MG63 (cell line): ENCODE data around the gene UMOD. TPM values are rescaled to one million over a fixed set of nuclear protein-coding genes. Genes with fewer than 3 reads are reported as not detected.
"Not testable (repeated sequence)": the region's sequence is repeated elsewhere in the genome, so short reads cannot be mapped to it uniquely, and the experiment has no call there.

Experiments
- DNase-seq: peaks from one replicate; pipeline ENCODE4 v3.0.0-alpha.2; 2020
- H3K27me3 ChIP-seq: fragments of 250-450 bp; sonication (Bioruptor Pico); 2 replicates; pipeline ENCODE4 v1.5.1; 2020; ENCODE audit warnings: mild to moderate bottlenecking, moderate library complexity
- H3K36me3 ChIP-seq: fragments of 250-450 bp; sonication (Bioruptor Pico); 2 replicates; pipeline ENCODE4 v1.5.1; 2020; ENCODE audit warnings: mild to moderate bottlenecking, moderate library complexity
- H3K4me3 ChIP-seq: fragments of 250-450 bp; sonication (Bioruptor Pico); 2 replicates; pipeline ENCODE4 v1.5.1; 2020; ENCODE audit warnings: mild to moderate bottlenecking, moderate library complexity
- H3K9me3 ChIP-seq: fragments of 250-450 bp; sonication (Bioruptor Pico); 2 replicates; pipeline ENCODE4 v1.5.1; 2020; ENCODE audit warnings: mild to moderate bottlenecking, moderate library complexity
- total RNA-seq: library from RNA; depleted of rRNA; stranded (reverse); fragments of >200 nt; shearing (Covaris generic); gene quantifications from 2 replicates; pipeline ENCODE4 v1.2.3, GENCODE V29; 2014; ENCODE audit warnings: low replicate concordance

Gene UMOD
- total RNA-seq, 1 experiment from 2014 or later = not detected

DNA sequence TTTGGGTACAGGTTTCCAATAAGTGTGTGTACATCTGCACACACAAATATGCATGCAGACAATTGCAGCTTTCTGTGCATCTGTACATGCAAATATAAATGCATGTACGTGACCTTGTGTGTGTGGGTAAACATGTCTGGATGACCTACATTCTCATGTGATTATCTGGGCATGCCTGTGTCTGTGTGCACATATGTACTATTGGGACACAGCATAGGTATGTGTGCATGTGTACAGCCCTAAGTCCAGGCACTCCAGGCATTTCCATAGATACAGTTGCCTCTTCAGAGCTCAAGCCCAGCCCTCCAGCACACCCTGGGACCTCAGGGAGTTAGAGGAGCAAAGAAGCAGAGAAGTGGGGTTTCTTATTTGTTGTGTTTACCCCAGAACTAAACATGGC, 18.1 kb downstream of the UMOD start:
- Histone ChIP-seq H3K9me3 (no peaks in the 10 kb centered on the region), H3K4me3 (no peak overlapping the region), H3K27me3 (peaks cover 3% of the 10 kb centered on the region; the same call in 1 of the 2 replicates), H3K36me3 (no peaks in the 10 kb centered on the region)
- no peak for DNase-seq

DNA sequence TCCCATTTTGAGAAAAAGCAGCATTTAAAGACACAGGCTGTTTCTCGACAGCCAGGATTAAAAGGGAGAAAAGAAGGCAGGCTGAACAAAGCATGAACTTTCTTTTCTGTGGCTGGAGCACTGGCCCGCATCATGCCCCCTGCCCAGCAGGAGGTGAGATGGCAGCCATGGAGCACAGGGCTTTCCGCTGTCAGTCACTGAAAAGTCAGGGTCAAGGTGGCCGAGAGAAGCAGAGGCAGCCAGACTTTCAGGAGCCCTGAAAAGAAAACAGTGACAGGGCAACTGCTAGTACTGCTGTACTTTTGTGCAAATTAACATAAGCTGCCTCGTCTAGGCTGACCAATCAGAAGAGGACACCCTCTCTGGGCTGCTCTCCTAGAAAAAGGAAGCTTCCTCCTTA, 19.4 kb downstream of the UMOD start:
- Histone ChIP-seq H3K36me3 (no peaks in the 10 kb centered on the region), H3K9me3 (no peaks in the 10 kb centered on the region), H3K27me3 (no peaks in the 10 kb centered on the region), H3K4me3 (no peak overlapping the region)
- no peak for DNase-seq

DNA sequence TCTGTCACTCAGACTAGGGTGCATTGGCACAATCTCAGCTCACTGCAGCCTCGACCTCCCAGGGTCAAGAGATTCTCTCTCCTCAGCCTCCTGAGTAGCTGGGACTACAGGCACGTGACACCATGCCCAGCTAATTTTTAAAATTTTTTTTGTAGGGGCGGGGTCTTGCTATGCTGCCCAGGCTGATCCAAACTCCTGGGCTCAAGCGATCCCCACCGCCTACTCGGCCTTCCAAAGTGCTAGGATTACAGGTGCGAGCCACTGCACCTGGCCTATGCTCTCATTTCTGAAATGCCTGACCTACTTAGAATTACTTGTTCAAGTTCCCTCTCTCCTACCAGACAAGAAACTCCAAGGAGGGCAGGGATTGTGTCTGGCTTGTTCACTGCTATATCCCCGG, 20.1 kb downstream of the UMOD start:
- Histone ChIP-seq H3K9me3 (no peaks in the 10 kb centered on the region), H3K36me3 (no peaks in the 10 kb centered on the region), H3K27me3 (no peaks in the 10 kb centered on the region), H3K4me3 (no peak overlapping the region)
- DNase-seq = no peak

DNA sequence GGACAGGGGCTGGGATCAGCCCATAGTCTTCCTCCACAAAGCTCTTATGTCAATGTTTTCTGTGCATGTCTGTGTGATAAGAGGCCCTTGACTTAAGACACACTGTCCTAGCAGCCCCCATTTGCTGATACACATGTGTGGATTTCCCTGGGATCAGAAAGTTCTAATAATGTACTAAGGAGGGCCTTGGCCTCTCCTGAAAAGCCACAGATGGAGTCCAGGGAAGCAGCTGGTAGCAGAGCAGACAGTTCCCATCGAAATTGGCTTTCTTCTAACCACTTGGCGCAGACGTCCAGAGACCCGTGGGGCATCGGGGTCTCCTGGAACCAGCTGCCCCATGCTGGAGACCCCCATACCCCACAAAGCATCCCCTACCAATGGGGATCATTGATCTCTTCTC, 20.9 kb downstream of the UMOD start:
- Histone ChIP-seq H3K4me3 (no peak overlapping the region), H3K36me3 (no peaks in the 10 kb centered on the region), H3K9me3 (no peaks in the 10 kb centered on the region), H3K27me3 (no peaks in the 10 kb centered on the region)
- DNase-seq = no peak

DNA sequence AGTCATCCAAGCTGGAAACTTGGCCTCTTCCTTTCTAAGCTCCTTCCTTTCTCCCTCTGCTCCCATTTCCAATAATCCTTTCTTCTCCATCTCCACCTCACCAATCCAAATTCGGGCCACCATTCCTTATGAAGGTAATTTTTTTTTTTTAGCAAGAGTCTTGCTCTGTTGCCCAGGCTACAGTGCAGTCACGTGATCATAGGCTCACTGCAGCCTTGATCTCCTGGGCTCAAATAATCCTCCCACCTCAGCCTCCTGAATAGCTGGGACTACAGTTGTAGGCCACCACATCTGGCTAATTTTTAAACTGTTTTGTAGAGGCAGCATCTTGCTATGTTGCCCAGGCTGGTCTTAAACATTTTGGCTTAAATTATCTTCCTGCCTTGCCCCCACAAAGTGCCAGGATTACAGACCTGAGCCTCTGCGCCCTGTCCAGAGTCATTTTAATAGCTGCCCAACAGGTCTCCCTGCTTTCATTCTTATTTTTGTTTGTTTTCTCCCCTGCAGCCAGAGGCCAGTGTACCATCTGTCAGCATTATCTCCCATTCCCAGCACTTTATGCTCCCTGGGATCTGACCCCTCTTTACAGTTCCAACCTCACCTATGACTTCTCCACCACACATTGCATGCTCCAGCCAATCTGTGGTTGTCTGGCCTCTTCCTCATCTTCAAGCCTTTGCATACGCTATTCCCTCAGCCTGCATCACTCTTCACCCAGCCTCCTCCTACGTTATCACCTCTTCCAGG, 22.9 kb downstream of the UMOD start:
- no peaks in the 10 kb centered on the region for H3K36me3 ChIP-seq
- no peaks in the 10 kb centered on the region for H3K27me3 ChIP-seq
- H3K9me3 ChIP-seq = no peaks in the 10 kb centered on the region
- no peak for DNase-seq
- no peak overlapping the region for H3K4me3 ChIP-seq

DNA sequence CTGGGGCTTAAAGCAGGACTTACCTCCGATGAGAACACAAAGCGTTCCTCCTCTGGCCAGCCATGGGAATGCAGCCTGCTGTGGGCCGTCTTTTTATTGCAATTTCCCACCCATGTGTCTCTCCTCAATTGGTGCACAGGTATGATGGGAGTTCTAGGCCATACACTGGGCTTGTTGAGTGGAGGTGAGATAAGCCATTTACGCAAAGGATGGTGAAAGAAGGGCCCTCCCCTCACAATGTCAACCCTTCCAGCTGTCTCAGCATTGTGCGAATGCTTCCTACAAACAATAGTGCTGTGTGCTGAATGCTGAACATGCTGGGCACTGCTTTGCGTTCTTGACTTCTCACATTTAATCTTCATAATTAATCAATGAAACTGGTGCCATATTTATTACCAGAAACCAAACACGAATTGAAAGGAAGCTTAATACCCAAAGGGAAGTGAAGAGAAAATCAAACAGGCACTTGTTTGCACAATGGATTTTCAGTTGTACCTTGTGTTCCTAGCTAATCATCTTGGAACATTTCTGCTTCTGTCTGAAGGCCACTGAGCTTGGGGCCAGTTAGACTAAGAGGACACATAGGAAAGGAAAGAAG, 25.0 kb downstream of the UMOD start, which contains the start of gene GP2:
Gene GP2, minus strand, starts transcription at position 70 of the 598 bp plus-strand sequence. CDS start 1,082 bp downstream, outside the sequence.
- H3K4me3 ChIP-seq = no peak within 1 kb of the TSS
- no peaks in the 10 kb centered on the region for H3K9me3 ChIP-seq
- H3K36me3 ChIP-seq = no peaks in the 10 kb centered on the region

DNA sequence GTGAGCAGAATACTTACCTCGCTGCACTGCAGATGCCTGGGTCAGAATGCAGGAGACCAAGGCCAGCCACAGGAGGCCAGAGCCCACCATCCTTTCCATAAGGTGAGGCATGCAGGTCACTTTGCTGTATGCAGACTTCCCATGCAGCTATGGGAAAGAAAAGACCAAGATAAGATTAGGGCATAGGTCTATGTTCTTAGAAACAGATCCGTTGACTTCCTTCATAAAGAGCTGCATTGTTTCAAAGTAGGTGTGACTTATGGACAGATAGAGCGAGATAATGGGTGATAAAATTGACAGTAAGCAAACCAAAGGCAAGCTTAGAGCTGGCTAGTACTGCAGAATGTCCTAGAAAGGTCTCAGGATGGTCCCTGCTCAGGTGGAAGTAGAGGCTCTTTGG, 26.2 kb downstream of the UMOD start:
- Histone ChIP-seq H3K9me3 (no peaks in the 10 kb centered on the region), H3K36me3 (no peaks in the 10 kb centered on the region), H3K27me3 (no peaks in the 10 kb centered on the region), H3K4me3 (no peak overlapping the region)
- no peak for DNase-seq

More for the DNA sequence above, 25.0 kb downstream of the UMOD start, which contains the start of gene GP2:
- H3K27me3 ChIP-seq = no peaks in the 10 kb centered on the region
- DNase-seq = no peak

DNA sequence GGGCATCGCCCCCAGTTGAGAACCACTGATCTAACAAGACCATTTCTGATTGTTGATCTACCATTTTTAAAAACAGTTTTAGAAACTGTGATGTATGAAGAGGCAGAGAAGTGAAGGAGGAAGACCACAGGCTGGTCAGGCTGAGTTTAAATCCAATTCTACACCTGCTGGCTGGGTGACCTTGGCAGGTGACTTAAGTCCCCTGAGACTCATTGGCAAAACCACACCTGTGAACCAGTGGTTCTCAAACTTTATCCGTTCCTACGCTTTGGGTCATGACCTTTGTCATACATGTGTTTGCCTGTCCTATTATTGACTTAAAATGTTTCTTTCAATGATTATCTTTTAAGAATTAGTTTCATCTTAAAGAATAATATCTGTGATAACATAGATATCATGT, 27.5 kb downstream of the UMOD start:
- H3K36me3 ChIP-seq = no peaks in the 10 kb centered on the region
- H3K9me3 ChIP-seq = no peaks in the 10 kb centered on the region
- H3K4me3 ChIP-seq = no peak overlapping the region
- DNase-seq = no peak
- no peaks in the 10 kb centered on the region for H3K27me3 ChIP-seq

DNA sequence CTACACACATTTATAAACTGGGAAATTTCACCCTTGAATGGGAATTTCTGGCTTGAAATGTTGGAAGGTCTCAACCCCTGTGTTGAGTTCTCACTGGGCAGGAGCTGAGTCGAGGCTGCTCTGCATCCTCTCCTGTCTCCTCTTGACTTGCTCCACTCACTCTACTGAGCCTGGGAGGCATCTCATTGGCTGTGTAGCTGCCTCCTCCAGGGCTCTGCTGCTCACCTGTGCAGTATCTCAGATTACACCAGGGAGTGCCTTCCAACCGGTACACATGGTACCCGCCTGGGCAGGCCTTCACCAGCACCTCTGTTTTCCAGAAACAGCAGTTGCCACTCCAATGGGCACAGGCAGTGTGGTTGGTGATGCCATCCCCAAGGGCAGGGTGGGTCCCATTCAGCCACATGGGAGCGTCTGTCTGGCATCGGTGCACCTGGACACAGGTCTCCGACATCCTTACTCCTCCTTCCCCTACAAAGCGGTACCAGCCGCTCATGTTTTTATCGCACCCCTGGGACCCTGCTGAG, 28.9 kb downstream of the UMOD start:
- no peak overlapping the region for H3K4me3 ChIP-seq
- H3K9me3 ChIP-seq = no peaks in the 10 kb centered on the region
- H3K36me3 ChIP-seq = no peaks in the 10 kb centered on the region
- DNase-seq = no peak
- no peaks in the 10 kb centered on the region for H3K27me3 ChIP-seq

DNA sequence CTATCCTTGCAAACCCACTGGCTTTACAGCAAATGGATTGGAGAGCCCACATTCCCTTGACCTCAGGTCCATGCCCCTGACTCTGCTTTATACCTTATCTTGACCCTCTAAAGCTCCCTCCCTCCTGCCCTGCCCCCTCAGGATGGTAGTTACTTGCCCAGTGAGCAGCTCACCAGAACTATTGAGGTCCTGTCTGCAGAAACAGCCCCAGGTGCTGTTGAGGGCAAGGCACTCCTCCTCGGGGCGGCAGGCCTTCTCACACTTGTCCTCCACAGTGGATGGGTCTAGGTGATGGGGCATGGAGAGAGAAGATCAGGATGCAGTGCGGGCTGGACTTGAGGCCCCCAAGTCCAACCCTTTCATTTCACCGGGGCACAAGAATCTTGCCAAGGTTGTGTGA, 29.8 kb downstream of the UMOD start:
- DNase-seq = no peak
- Histone ChIP-seq H3K36me3 (no peaks in the 10 kb centered on the region), H3K27me3 (no peaks in the 10 kb centered on the region), H3K4me3 (no peak overlapping the region), H3K9me3 (no peaks in the 10 kb centered on the region)

DNA sequence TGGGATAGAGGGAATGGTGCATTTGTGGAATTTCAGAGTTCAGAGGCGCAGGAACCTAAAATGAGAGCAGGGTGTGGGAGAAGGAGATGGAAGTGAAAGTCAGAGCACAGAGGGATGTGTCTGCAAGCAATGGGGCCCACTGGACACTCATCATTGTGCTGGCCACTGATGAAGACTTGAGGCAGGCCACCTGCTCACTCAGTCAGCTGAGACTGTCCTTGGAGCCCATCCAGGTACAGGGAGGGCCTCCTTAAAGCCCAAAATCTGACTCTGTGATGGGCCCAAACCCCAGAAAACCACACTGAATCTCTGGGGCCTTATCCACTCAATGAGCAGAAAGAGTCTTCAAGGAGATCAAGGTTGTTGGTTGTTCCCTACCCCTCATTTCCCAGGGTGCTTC, 30.8 kb downstream of the UMOD start:
- DNase-seq = no peak
- H3K36me3 ChIP-seq = no peaks in the 10 kb centered on the region
- no peak overlapping the region for H3K4me3 ChIP-seq
- peaks cover 4% of the 10 kb centered on the region; the same call in 1 of the 2 replicates for H3K27me3 ChIP-seq
- H3K9me3 ChIP-seq = no peaks in the 10 kb centered on the region

DNA sequence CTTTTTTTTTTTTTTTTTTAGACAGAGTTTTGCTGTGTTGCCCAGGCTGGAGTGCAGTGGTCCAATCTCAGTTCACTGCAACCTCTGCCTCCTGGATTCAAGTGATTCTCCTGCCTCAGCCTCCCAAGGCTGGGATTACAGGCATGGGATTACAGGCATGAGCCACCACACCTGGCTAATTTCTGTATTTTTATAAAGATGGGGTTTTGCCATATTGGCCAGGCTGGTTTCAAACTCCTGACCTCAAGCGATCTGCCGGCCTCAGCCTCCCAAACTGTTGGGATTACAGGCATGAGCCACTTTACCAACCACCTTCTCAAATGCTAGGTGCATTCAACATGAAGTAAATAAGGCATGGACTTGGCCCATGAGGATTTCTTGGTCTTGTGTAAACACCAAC, 31.5 kb downstream of the UMOD start:
- not testable (repeated sequence) for H3K4me3 ChIP-seq, H3K9me3 ChIP-seq, H3K36me3 ChIP-seq, DNase-seq, H3K27me3 ChIP-seq

DNA sequence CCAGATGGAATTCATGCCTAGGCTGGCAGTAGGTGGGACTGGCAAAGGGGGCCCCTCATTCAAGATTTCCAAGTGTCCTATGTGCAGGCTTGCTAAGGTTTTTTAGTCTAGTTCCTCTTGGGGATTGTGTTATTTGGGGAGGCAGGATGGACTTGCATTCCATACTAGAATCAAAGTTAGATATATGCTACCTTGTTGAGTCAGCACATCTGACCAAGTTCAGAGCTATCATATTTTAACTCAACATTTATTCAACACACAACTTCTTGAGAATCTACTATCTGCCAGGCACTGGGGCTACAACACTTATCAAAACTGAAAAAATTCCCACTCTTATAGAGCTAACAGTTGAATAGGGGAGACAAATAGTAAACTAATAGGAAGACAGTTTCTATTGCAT, 31.9 kb downstream of the UMOD start:
- peaks cover 4% of the 10 kb centered on the region; the same call in 1 of the 2 replicates for H3K27me3 ChIP-seq
- no peaks in the 10 kb centered on the region for H3K36me3 ChIP-seq
- no peak overlapping the region for H3K4me3 ChIP-seq
- DNase-seq = no peak
- no peaks in the 10 kb centered on the region for H3K9me3 ChIP-seq

DNA sequence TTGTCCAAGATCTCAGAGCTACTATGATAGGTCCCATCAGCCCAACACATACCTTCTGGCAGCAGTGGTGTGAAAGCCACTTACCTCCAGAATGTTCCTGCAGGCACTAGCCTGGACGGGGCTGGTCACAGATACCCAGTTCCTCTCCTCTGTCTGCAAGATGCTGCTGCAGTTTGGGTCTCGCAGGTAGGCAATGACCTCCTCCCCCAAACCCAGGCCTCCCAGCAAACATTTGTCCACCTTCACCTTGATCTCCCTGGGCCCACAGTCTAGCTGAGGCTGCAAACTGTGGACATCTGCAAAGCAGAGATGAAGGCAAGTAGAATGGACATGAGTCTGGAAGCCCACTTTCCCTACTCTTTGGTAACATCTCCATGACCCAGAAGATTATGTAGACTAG, 32.3 kb downstream of the UMOD start:
- H3K36me3 ChIP-seq = no peaks in the 10 kb centered on the region
- peaks cover 6% of the 10 kb centered on the region; the same call in 1 of the 2 replicates for H3K27me3 ChIP-seq
- no peak for DNase-seq
- no peak overlapping the region for H3K4me3 ChIP-seq
- H3K9me3 ChIP-seq = no peaks in the 10 kb centered on the region

DNA sequence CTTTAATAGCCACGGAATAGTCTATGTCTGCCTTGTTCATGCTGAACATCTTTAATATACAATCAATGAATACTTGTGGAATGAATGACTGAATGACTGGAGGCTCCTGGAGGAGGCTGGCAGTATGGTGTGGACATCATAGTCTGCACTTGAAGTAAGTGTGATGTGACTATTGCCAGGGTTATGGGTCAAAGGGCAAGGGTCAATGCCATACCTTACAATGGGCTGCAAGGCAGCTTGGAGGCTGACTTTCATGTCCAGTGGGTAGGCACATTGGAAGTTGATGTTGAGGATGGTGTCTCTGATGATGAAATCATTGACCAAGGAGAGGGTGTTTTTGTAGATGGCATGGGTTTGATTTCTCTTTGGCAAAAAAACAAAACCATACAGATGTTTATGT, 33.1 kb downstream of the UMOD start:
- Histone ChIP-seq H3K27me3 (peaks cover 6% of the 10 kb centered on the region; the same call in 1 of the 2 replicates), H3K36me3 (no peaks in the 10 kb centered on the region), H3K9me3 (no peaks in the 10 kb centered on the region), H3K4me3 (no peak overlapping the region)
- DNase-seq = no peak

DNA sequence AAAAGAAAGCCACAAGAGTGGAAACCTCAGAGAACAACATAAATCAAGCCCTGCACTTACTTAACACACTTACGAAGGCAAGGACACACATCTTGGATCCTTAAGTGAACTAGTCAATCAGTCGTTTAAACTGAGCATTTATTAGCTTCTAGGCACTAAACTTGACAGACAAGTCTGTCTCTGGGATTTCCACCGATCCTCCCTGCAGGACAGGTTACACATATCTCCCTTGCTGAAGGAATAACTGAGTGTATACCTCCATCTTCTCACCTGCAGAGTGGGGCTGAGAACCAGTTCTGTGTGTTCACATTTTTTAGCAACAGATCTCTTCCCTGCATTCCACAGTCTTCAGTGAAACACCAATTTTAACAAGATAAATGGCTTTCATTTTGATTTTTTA, 34.1 kb downstream of the UMOD start:
- no peaks in the 10 kb centered on the region for H3K9me3 ChIP-seq
- H3K27me3 ChIP-seq = peaks cover 6% of the 10 kb centered on the region; the same call in 1 of the 2 replicates
- no peak overlapping the region for H3K4me3 ChIP-seq
- no peak for DNase-seq
- H3K36me3 ChIP-seq = no peaks in the 10 kb centered on the region

DNA sequence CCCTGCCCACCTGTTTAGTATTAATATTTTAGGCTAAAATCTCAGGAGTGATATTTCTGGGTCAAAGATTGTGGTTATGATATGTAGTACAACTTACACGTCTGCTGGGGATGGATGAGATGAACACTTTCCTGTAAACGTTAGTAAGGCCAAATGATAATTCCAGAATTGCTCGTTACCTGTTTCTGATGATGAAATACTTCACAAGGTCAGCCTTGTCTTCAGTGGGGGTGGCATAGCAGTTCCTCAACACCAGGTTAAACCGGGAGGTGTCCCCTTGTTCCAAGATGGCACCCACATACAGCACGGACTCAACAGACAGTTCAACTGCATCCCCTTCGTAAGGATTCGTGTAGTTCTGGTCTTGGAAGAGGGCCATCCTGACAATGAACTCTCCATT, 34.5 kb downstream of the UMOD start:
- H3K36me3 ChIP-seq = no peaks in the 10 kb centered on the region
- H3K9me3 ChIP-seq = no peaks in the 10 kb centered on the region
- DNase-seq = no peak
- peaks cover 8% of the 10 kb centered on the region; the same call in 1 of the 2 replicates for H3K27me3 ChIP-seq
- no peak overlapping the region for H3K4me3 ChIP-seq

DNA sequence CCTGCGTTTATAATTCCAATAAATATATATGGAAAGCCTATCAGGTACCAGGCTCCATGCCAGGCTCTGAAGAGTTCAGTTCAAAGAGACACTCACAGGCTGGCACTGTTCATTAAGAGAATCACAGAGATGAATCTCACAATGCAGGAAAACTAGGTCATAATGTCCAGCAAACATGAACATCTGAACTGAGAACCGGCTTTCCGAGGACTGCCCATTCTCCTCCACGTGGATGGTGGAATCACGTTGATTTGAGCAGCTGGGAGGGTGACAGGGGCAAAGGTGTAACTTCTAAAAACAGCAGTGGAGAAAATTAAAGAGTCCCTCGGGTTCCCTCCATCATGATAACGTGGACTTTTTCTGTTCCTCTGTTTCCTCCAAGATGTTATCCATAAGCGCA, 35.4 kb downstream of the UMOD start:
- no peaks in the 10 kb centered on the region for H3K9me3 ChIP-seq
- no peaks in the 10 kb centered on the region for H3K36me3 ChIP-seq
- DNase-seq = no peak
- no peak overlapping the region for H3K4me3 ChIP-seq
- peaks cover 12% of the 10 kb centered on the region; the same call in 1 of the 2 replicates for H3K27me3 ChIP-seq
